AML-193 (cell line): ENCODE measurements around the gene IFT43.
"Not testable (repeated sequence)": the region's sequence is repeated elsewhere in the genome, so short reads cannot be mapped to it uniquely, and the experiment has no call there.

Experiments used
- DNase-seq, 2 experiments: peaks; one replicate each; lab custom pipeline; 2025; lab: John Stamatoyannopoulos, UW

Gene IFT43

GRCh38 chr14:75980856-75981255 is 4.7 kb upstream of the IFT43 start:
- DNase-seq = no peak

DNA sequence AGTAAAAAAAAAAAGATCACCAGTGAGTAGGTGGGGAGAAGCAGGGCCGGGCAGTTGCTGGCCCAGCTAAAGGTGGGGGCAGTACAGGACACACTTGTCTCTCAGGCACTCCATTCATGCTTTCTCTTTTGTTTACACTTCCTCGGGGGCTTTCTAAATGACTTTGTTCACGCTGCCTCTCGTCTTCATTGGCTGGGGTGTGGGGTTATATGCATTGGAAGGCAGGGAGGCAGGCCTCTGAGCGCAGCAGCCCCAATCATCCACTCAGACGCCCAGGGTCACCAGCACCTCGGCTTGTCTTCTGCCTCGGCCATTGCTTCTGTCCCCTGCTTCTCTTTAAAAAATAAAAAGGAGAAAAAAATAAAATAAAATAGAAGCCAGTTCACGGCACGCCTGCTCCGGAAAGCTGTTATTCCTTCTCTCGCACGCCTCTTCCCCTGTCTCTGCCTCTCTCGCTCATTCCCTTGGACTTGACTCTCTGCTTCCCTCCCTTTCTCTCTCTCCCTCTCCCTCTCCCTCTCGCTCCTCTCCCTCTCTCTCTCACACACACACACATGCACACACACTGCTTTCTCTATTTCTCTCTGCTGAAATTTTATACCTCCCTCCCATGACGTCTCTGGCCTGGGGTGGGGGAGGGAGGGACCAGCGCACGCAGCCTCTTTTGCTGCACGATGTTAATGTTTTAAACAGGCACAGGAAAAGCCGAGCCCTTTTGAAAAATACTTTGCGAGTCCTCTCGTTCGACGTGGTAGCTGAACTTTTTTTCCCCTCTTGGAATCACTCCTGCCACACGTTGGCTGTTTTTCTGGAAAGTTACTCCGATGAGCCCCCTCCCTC is 3.9 kb upstream of the IFT43 start, which contains the start of gene TGFB3:
Gene TGFB3 (minus strand): TSS at position 570 of the 840 bp plus-strand sequence. CDS start 1,102 bp downstream, outside the sequence.
- peak; percentile 30 to 33 for DNase-seq

DNA sequence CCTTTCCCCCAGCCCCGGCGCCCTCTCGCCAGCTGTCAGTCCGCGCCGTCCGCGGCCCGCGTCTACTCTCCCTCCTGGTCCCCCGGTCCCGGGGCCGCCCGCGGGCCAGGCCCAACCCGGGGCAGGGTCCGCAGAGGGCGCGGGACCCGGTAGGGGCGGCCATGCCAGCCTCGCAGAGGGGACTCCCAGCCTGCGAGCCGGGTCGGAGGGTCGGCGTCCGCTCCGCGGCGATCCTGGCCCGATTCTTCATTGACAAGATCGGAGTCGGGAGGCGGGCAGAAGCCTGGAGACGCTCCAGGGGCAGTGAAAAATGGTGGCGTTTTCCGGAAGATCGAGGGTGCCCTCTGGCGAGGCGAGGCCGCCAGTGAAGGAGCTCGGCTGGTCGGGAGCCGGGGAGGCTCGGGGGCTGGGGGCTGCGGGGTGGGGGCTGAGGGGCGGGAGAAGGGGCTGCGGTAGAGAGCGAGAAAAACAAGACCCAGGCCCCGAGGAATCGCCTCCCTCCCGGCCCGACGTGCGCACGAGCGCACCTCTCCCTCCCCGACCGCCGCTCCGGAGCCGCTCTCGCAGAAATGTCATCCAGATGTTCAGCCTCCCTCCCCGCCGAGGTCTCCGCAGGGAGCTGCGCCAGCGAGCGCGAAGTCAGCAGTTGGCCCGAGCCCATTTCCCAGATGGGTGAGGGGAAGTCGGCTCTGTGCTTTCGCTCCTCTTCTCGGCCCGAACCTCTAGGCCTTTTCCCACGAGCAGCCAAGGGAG is 3.1 kb upstream of the IFT43 start:
- DNase-seq = peak; percentile 65 to 66

DNA sequence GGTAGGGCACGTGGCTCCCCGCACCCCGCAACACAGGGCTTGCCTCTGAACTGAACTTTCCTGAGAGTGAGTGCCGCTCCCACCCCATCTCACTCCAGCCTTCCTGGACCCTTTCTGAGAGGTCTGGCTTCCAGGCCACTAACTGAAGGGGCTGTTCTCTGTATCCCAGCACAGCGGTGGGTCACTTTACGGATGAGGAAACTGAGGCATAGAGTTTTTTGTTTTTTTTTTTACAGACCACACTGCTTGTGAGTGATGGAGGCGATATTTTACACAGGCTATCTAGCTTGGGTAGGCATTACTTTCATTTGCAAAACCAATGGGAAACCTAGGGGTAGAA is 2.6 kb upstream of the IFT43 start:
- no peak for DNase-seq

DNA sequence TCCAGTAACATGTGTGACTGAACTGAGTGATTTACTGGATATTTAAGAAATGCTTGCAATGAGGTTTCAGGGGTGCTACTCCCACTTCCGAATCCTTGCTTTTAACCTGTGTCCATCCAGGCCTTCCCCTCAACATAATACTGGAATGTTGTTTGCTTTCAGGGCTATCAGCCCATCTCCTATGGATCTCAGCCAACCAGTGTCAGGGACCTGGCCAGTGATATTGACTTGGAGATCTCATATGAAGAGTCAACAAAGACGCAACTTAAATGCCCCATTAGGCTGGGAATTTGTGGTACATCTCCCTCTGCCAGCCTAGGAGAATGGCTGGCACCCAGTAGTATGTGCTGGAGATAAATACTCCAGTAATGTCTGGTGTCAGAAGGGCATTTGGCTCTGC is 889 bp upstream of the IFT43 start:
- no peak for DNase-seq

DNA sequence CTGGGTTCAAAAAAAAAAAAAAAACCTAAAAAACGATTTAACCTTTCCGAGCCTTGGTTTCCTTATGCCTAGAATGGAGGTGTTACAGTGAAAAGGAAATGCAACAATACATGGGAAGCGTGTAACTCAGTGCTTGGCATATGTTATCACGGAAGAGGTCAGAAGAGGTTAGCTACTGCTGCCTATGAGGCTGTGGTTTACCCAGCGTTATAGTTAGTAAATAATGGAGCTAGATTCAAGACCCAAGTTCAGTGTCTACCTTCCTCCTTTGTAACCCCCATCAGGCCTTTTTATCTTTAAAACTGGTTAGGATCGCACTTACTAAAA is 839 bp downstream of the IFT43 start:
- no peak for DNase-seq

DNA sequence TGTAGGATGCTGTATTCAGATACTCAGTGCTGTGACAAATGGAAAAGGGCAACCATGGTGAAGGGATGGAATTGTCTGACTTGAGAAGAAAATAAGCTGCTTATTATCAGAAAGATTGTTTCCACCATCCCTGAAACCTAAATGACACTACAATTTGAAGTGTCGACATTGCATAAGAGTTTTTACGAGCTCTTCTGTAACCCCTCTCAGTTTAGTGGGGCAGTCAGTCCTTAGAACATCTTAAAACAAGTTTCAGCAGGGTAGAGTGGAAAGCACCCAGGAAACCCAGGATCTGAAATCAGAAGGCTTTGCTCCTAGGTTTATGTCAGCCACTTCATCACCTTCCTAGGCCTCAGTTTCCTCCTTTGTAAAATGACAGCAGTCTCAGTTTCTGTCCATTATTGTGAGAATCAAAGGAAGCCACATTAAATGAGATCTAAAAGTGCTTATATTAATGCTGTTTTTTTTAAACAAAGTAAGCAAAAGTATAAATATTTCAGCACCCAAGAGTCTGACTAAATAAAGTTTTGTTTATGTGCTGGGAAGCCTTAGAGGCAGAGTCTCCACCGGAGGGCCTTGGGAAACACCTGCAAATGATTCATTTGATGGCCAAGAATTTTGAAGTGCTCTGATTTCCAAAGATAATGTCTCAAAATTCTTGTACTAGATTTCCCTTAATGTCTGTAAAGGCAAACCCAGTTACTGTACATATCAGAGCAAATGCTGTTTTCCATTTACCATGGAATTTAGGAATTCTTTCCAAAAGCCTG is 1.8 kb downstream of the IFT43 start:
- DNase-seq = no peak

GRCh38 chr14:75989134-75989533 is 3.6 kb downstream of the IFT43 start:
- no peak for DNase-seq

- no peak for DNase-seq
Measured at GRCh38 chr14:75990297-75990696, 4.7 kb downstream of the IFT43 start.

- DNase-seq = no peak
Measured at GRCh38 chr14:75991753-75992152, 6.2 kb downstream of the IFT43 start.

DNA sequence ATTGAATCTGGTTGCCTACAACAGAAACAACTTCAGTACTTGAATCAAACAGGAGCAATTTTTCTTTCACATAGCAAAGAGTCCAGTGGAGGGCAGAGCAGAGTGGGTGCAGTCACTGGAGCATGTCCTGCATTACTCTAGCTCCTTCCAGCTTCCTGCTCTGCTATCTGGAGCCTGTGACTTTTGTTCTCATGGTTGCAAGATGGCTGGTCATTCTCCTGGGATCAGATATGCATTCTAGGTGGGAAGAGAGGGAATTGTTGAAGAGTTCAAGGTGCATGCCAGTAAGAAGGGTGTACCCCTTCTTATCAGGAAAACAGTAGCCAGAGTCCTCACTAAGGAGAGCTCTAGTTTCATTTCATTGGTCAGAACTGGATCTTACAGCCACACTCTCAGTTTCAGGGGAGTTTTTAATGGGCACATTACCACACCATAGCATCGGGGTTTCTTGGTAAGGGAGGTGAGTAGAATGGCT is 8.0 kb downstream of the IFT43 start:
- peak in 1 of 2 experiments; percentile 2 for DNase-seq

DNA sequence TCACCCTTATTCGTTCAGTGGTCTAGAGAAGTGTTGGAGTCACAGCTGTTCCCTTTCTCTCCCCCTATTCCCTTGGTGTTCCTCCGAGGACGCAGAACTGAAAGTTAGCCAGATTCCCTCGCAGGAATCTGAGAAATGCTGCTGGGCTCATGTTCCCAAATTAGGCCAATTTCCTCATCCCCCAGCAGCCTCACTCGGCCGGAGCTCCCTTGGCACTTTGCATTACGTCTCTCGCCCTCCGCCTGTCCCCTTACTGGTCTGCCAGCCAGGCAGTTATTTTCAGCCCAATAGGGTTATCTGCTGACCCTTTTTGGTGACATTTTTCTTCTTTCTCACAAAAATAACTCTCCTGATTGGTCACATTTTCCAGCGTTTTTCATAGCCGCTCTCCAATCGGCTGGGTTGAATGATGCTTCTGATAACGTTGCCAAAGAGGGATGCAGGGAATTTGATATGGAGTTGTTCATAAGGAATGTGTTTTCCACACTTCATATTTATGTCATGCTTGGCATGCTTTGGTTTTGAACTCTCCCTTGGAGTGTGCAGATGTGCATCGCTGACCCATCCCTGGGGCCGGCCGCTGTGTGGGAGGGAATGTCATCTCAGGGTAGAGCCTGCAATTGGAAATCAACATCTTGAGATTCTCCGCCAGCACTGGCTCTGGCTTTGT is 9.9 kb downstream of the IFT43 start:
- no peak for DNase-seq

- DNase-seq = no peak
Measured at GRCh38 chr14:75996488-75996887, 10.9 kb downstream of the IFT43 start.

DNA sequence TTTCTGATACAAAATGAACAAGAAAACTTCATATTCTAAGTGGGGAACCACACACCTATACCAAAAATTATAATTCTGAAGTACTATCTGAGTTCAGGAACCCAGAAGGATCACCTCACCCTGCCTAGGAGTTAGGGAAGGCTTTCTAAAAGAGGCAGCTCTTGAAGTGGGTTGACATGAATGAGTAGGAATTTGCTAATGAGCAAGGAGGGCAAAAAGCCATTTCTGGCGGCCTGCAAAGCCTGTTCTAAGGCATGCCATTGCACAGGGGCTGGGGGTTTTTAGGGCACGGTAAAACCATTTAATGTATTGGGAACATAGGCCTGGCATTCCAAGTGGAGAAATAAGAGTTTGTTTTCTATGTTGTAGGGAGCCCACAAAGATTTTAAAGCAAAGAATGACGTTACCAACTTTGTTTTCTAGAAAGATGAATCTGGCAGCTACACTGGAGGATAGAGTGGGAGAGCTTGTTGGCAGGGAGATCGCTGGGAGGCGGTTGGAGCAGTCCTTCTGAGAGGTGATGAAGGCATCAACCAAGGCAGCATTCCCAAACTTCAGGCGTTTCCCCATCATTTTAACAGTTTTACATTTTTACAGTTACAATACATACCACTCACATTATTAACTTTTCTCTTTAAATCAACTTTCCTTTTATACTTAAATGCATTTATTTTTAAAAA is 14.1 kb downstream of the IFT43 start:
- no peak for DNase-seq

DNA sequence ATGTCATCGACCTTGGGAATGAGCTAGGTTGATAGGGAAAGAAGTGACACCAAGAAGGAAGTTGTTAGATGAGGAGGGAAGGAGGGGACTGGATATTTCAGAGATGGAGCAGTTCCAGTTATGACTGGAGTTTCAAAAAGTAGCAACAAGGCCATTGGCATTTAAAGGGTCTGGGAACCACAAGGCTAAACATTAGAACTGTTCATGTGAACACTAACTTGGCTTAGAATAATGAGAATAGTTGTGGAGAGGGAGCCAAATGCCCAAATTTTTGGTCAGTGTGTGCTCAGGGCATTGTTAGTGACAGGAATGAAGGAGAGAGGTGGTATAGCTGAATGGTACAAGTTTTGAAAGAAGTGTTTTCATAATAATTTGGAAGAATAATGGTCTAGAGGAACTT is 16.8 kb downstream of the IFT43 start:
- DNase-seq = no peak

DNA sequence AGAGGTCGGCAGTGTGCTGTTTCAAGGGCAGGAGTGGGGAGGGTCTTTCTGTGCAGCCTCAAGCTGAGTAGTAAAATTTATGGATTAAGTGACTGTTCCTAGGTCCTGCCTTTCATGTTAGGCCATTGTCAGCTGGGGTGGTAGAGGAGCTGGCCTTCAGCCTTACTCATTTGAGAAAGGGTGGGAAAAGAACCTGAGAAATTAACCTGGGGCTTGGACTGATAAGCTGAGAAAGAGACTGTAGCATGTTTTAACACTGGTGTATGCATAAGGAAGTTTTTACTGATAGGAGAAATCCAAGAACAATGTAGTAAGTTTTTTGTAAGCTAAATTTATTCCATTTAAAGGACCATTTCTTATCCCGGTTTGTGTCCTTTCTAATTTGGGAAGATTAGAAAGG is 20.7 kb downstream of the IFT43 start:
- DNase-seq = no peak

- no peak for DNase-seq
Measured at GRCh38 chr14:76007379-76007778, 21.8 kb downstream of the IFT43 start.

DNA sequence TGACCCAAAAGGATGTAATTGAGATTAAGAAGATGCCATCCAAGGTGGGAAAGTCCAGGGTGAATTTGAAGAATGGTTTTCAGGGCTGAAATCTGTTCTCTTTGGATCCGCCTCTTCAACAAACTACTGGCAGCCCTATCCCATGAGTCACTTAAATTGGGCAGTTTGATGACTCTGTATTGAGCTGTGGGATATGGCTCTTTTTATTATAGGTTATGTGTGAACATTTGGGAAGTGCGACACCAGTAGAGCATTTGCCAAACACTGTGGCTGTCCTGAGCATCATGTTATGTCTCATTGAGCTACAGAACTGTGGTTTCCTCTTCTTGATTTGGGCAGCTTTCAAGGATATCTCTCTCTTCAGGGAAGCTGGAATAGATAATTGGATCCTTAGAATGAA is 22.3 kb downstream of the IFT43 start:
- DNase-seq = no peak

GRCh38 chr14:76009627-76010026 is 24.1 kb downstream of the IFT43 start:
- not testable (repeated sequence) for DNase-seq

DNA sequence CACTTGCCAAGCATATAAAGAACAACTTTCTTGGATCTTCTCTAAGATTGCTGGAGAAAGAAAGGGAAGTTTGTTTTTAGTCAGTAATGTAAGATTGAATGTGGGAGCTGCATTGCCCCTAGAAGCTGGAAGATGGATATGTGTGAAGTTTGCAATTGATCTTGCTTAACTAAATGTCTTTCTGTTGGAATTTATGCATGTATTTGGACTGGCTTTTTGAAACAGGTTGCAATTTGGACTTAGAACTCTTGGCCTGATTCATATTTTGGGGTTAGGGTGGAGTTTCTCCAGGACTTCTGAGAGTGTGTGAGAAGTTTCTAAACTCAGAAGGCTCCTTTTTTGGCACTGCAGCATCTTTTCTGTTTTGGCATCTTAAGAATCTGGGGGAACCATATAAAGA is 26.4 kb downstream of the IFT43 start:
- no peak for DNase-seq

DNA sequence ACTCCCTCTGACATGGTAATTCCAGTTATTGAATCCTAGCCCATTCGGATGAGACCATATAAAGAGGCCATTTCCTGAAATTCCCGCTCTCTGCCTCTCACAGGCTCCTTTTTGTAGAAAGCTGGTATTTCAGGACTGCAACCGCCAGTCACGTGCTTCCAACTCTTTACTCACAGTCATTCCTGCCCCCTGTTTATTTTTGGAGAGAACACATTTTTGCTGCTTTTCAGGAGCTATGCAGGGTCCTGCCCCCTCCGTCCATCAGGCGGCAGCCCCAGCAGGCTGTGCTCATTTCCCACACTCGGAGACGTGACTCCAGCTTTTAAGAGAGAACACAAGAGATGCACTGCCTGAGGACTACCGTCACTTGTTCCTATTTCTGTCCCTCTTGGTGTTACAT is 26.8 kb downstream of the IFT43 start:
- no peak for DNase-seq

DNA sequence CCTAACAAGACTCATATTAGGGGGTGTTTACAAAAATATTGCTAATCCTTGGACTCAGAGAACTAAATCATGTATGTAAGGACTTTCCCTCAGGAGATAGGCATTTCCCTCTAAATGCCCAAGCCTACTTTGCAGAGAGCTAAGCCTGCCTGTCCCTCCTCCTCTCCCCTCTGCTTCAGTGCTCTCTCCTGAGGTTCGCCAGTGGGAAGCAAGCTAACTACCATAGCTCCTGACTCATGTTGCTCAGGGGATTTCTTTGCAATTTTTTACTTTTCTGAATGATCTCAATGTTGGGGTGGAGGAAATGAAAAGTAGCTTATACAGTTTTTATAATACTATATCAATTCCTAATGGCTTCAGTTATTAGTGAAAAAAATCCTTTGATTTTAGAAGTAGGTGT is 29.6 kb downstream of the IFT43 start:
- DNase-seq = no peak
